HEK293 (cell line): ENCODE data around the gene SBF1.
A peak's percentile ranks its signal among the peaks of the same experiment; 100 is the strongest.

Experiments
- CTCF ChIA-PET: fragments of 350-600 bp; formaldehyde crosslinking; extraction: SDS; loops from one replicate; lab custom pipeline; 2021; ENCODE audit warnings: antibody characterized with exemption; lab: Yijun Ruan, JAX
- POLR2A ChIA-PET: fragments of 300-600 bp; formaldehyde crosslinking; extraction: SDS; loops from one replicate; lab custom pipeline; 2020; ENCODE audit warnings: antibody characterized with exemption, inconsistent platforms; lab: Yijun Ruan, JAX
- H3K27ac ChIP-seq: fragments of 200-500 bp; sonication (Bioruptor generic); 2 replicates; pipeline ENCODE4 v1.5.1; 2014; ENCODE audit warnings: low read depth, low read length, control low read depth, inconsistent platforms; ENCODE audit errors: extremely low read depth
- H3K36me3 ChIP-seq, 2 experiments: fragments of 200-500 bp in 1 of 2; sonication (Bioruptor generic) in 1 of 2; 1 replicate in 1 of 2; 2 replicates in 1 of 2; pipeline ENCODE4 v1.5.1; 2014 to 2017; ENCODE audit warnings: inconsistent platforms in 2 of 2, low read length in 2 of 2; ENCODE audit not compliant: control insufficient read depth in 2 of 2, insufficient read depth in 1 of 2
- H3K4me1 ChIP-seq: fragments of 200-500 bp; sonication (Bioruptor generic); 2 replicates; pipeline ENCODE4 v1.5.1; 2014; ENCODE audit warnings: mild to moderate bottlenecking, low read length, inconsistent platforms; ENCODE audit not compliant: control insufficient read depth, insufficient read depth
- H3K4me3 ChIP-seq: 2 replicates; pipeline ENCODE4 v1.5.1; 2011; ENCODE audit warnings: low read depth, mild to moderate bottlenecking, control low read depth, low read length, moderate library complexity
- H3K9me3 ChIP-seq: fragments of 200-500 bp; sonication (Bioruptor generic); 2 replicates; pipeline ENCODE4 v1.5.1; 2014; ENCODE audit warnings: low read depth, low read length, inconsistent platforms; ENCODE audit not compliant: control insufficient read depth, insufficient read depth
- GLI4 ChIP-seq: fragments of 450-650 bp; formaldehyde crosslinking; IDR thresholded peaks from 2 replicates; pipeline ENCODE4 v1.5.1; 2016; ENCODE audit warnings: missing biosample characterization, missing genetic modification characterization
- GLIS2 ChIP-seq: fragments of 450-650 bp; formaldehyde crosslinking; IDR thresholded peaks from 2 replicates; pipeline ENCODE4 v1.5.1; 2016; ENCODE audit warnings: missing biosample characterization, missing genetic modification characterization
- HOXA7 ChIP-seq: sonication (generic); formaldehyde crosslinking; IDR thresholded peaks from 2 replicates; pipeline ENCODE4 v1.8.1; 2022; ENCODE audit warnings: missing genetic modification reagents, borderline replicate concordance
- KLF1 ChIP-seq: fragments of 450-650 bp; formaldehyde crosslinking; IDR thresholded peaks from 2 replicates; pipeline ENCODE4 v1.5.1; 2016; ENCODE audit warnings: missing biosample characterization, missing genetic modification characterization
- KLF10 ChIP-seq: fragments of 450-650 bp; IDR thresholded peaks from 2 replicates; pipeline ENCODE4 v1.5.1; 2018; ENCODE audit warnings: missing biosample characterization, mild to moderate bottlenecking, missing genetic modification characterization
- KLF9 ChIP-seq: fragments of 450-650 bp; formaldehyde crosslinking; IDR thresholded peaks from 2 replicates; pipeline ENCODE4 v1.5.1; 2016; ENCODE audit warnings: missing biosample characterization, missing genetic modification characterization, low read depth
- MYNN ChIP-seq: fragments of 450-650 bp; formaldehyde crosslinking; IDR thresholded peaks from 2 replicates; pipeline ENCODE4 v1.5.1; 2016; ENCODE audit warnings: missing biosample characterization, missing genetic modification characterization, borderline replicate concordance
- RBAK ChIP-seq: fragments of 450-650 bp; formaldehyde crosslinking; IDR thresholded peaks from 2 replicates; pipeline ENCODE4 v1.5.1; 2016; ENCODE audit warnings: missing biosample characterization, missing genetic modification characterization
- SP2 ChIP-seq: fragments of 450-650 bp; formaldehyde crosslinking; IDR thresholded peaks from 2 replicates; pipeline ENCODE4 v1.5.1; 2016; ENCODE audit warnings: missing biosample characterization, missing genetic modification characterization
- SP3 ChIP-seq: fragments of 450-650 bp; formaldehyde crosslinking; IDR thresholded peaks from 2 replicates; pipeline ENCODE4 v1.5.1; 2016; ENCODE audit warnings: missing biosample characterization, missing genetic modification characterization
- ZBTB20 ChIP-seq: fragments of 450-650 bp; formaldehyde crosslinking; IDR thresholded peaks from 2 replicates; pipeline ENCODE4 v1.5.1; 2016; ENCODE audit warnings: missing biosample characterization, missing genetic modification characterization
- ZNF112 ChIP-seq: fragments of 450-650 bp; formaldehyde crosslinking; IDR thresholded peaks from 2 replicates; pipeline ENCODE4 v1.5.0; 2017; ENCODE audit warnings: missing biosample characterization, missing genetic modification characterization
- ZNF266 ChIP-seq: fragments of 450-650 bp; formaldehyde crosslinking; IDR thresholded peaks from 2 replicates; pipeline ENCODE4 v1.5.1; 2016; ENCODE audit warnings: missing biosample characterization, missing genetic modification characterization, low read depth
- ZNF335 ChIP-seq: fragments of 450-650 bp; formaldehyde crosslinking; conservative IDR thresholded peaks from 2 replicates; pipeline ENCODE4 v1.5.1; 2016; ENCODE audit warnings: missing biosample characterization, missing genetic modification characterization
- ZNF514 ChIP-seq: fragments of 450-650 bp; formaldehyde crosslinking; IDR thresholded peaks from 2 replicates; pipeline ENCODE4 v1.5.1; 2016; ENCODE audit warnings: missing biosample characterization, missing genetic modification characterization
- ZNF777 ChIP-seq: fragments of 450-650 bp; formaldehyde crosslinking; IDR thresholded peaks from 2 replicates; pipeline ENCODE4 v1.5.1; 2017; ENCODE audit warnings: missing biosample characterization, missing genetic modification characterization, borderline replicate concordance
- ZNF837 ChIP-seq: fragments of 450-650 bp; formaldehyde crosslinking; IDR thresholded peaks from 2 replicates; pipeline ENCODE4 v1.5.1; 2016; ENCODE audit warnings: missing biosample characterization, missing genetic modification characterization
- ZXDB ChIP-seq: fragments of 450-650 bp; formaldehyde crosslinking; IDR thresholded peaks from 2 replicates; pipeline ENCODE4 v1.5.1; 2016; ENCODE audit warnings: missing biosample characterization, missing genetic modification characterization
- TF ChIP-seq, protein P1 (sequence below): fragments of 450-650 bp; formaldehyde crosslinking; IDR thresholded peaks from 2 replicates; pipeline ENCODE4 v1.5.1; 2017; ENCODE audit warnings: missing biosample characterization, missing genetic modification characterization
- TF ChIP-seq, protein P2 (sequence below): fragments of 450-650 bp; formaldehyde crosslinking; IDR thresholded peaks from 2 replicates; pipeline ENCODE4 v1.5.1; 2016; ENCODE audit warnings: missing biosample characterization, missing genetic modification characterization
- TF ChIP-seq, protein P3 (sequence below): fragments of 450-650 bp; formaldehyde crosslinking; IDR thresholded peaks from 2 replicates; pipeline ENCODE4 v1.5.1; 2016; ENCODE audit warnings: missing biosample characterization, missing genetic modification characterization
- TF ChIP-seq, protein P4 (sequence below): fragments of 450-650 bp; formaldehyde crosslinking; IDR thresholded peaks from 2 replicates; pipeline ENCODE4 v1.5.1; 2016; ENCODE audit warnings: missing biosample characterization, missing genetic modification characterization

SBF1 gene, protein sequence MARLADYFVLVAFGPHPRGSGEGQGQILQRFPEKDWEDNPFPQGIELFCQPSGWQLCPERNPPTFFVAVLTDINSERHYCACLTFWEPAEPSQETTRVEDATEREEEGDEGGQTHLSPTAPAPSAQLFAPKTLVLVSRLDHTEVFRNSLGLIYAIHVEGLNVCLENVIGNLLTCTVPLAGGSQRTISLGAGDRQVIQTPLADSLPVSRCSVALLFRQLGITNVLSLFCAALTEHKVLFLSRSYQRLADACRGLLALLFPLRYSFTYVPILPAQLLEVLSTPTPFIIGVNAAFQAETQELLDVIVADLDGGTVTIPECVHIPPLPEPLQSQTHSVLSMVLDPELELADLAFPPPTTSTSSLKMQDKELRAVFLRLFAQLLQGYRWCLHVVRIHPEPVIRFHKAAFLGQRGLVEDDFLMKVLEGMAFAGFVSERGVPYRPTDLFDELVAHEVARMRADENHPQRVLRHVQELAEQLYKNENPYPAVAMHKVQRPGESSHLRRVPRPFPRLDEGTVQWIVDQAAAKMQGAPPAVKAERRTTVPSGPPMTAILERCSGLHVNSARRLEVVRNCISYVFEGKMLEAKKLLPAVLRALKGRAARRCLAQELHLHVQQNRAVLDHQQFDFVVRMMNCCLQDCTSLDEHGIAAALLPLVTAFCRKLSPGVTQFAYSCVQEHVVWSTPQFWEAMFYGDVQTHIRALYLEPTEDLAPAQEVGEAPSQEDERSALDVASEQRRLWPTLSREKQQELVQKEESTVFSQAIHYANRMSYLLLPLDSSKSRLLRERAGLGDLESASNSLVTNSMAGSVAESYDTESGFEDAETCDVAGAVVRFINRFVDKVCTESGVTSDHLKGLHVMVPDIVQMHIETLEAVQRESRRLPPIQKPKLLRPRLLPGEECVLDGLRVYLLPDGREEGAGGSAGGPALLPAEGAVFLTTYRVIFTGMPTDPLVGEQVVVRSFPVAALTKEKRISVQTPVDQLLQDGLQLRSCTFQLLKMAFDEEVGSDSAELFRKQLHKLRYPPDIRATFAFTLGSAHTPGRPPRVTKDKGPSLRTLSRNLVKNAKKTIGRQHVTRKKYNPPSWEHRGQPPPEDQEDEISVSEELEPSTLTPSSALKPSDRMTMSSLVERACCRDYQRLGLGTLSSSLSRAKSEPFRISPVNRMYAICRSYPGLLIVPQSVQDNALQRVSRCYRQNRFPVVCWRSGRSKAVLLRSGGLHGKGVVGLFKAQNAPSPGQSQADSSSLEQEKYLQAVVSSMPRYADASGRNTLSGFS (N-terminal part only)

DNA sequence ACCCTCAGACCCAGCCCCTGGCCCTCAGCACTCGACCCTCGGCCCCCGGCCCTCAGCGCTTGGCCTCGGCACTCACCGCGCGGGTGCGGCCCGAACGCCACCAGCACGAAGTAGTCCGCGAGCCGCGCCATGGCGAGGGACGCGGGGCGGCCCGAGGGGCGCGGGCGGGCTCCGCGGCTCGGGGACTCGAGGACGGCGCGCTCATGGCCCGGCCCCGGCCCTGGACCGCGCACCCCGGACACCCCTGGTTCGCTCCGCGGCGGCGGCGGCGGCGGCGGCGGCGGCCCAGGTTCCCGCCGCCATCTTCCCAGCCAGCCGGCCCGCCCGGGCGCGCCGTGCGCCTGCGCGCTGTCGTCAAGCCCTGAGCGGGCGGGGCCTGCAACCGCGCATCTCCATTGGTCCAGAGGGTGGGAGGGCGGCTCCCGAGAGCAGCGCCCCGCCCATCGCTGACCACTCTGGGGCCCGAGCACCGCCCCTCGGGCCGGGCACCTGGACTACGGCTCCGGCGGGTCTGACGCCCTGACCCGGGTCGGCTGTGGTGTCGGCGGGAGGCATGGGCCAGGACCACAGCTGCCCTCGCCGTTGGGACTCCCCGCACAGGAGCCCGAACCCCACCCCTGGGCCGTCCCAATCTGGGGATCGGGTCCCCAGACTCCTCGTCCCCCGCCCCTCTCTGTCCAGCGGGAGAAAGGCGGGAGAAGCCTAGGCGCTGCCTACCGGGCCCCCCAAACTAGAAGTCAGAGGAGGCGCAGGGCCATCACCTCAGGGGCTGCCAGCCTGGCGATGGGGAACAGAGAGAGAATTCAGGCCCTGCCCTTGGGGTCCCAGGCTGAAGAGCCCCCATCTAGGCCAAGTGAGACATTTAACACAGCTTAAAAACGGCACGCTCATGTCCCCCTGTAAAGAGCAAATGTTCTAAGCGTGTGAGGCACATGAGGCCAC lies at the start of gene SBF1:
Gene SBF1 (minus strand): TSS at position 326 of the 942 bp plus-strand sequence. CDS start 195 bp downstream, at position 131.
- CTCF ChIA-PET: interaction anchor here (1.0 kb wide), 1 partner anchor 21 kb away, joined by 5 read pairs; no protein-coding TSS in a partner anchor
- peak within 1 kb of the TSS; percentile 87 for H3K27ac ChIP-seq
- H3K9me3 ChIP-seq: no peaks in the 10 kb centered on the region
- H3K4me1 ChIP-seq: peaks cover 24% of the 10 kb centered on the region
- POLR2A ChIA-PET: interaction anchor here (0.5 to 1.2 kb wide), 5 partner anchors 17 to 51 kb away, joined by 3 read pairs; partner anchors contain the start of genes LMF2, NCAPH2 and SCO2
- H3K4me3 ChIP-seq: peak within 1 kb of the TSS; percentile 76
- H3K36me3 ChIP-seq: peaks cover 4 to 31% of the 10 kb centered on the region in 2 experiments; a peak in 2 of 3 replicates
- TF ChIP-seq SP2: peak; percentile 86
- TF ChIP-seq RBAK (tag by site-specific recombination): no peak
- TF ChIP-seq GLIS2 (tag by site-specific recombination): peak; percentile 72
- TF ChIP-seq HOXA7 (CRISPR knock-in tag): no peak
- TF ChIP-seq ZNF514 (tag by site-specific recombination): no peak
- TF ChIP-seq ZNF112 (tag by site-specific recombination): no peak
- TF ChIP-seq ZXDB (tag by site-specific recombination): peak; percentile 17; the same call in 1 of the 2 replicates
- peak; percentile 82 for TF ChIP-seq ZBTB20 (tag by site-specific recombination)
- TF ChIP-seq KLF1 (tag by site-specific recombination): 0 out of 2 replicates have a peak, but pooled peaks have one; percentile 58
- TF ChIP-seq, protein P1, sequence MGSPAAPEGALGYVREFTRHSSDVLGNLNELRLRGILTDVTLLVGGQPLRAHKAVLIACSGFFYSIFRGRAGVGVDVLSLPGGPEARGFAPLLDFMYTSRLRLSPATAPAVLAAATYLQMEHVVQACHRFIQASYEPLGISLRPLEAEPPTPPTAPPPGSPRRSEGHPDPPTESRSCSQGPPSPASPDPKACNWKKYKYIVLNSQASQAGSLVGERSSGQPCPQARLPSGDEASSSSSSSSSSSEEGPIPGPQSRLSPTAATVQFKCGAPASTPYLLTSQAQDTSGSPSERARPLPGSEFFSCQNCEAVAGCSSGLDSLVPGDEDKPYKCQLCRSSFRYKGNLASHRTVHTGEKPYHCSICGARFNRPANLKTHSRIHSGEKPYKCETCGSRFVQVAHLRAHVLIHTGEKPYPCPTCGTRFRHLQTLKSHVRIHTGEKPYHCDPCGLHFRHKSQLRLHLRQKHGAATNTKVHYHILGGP (tag by site-specific recombination): no peak
- TF ChIP-seq, protein P2, sequence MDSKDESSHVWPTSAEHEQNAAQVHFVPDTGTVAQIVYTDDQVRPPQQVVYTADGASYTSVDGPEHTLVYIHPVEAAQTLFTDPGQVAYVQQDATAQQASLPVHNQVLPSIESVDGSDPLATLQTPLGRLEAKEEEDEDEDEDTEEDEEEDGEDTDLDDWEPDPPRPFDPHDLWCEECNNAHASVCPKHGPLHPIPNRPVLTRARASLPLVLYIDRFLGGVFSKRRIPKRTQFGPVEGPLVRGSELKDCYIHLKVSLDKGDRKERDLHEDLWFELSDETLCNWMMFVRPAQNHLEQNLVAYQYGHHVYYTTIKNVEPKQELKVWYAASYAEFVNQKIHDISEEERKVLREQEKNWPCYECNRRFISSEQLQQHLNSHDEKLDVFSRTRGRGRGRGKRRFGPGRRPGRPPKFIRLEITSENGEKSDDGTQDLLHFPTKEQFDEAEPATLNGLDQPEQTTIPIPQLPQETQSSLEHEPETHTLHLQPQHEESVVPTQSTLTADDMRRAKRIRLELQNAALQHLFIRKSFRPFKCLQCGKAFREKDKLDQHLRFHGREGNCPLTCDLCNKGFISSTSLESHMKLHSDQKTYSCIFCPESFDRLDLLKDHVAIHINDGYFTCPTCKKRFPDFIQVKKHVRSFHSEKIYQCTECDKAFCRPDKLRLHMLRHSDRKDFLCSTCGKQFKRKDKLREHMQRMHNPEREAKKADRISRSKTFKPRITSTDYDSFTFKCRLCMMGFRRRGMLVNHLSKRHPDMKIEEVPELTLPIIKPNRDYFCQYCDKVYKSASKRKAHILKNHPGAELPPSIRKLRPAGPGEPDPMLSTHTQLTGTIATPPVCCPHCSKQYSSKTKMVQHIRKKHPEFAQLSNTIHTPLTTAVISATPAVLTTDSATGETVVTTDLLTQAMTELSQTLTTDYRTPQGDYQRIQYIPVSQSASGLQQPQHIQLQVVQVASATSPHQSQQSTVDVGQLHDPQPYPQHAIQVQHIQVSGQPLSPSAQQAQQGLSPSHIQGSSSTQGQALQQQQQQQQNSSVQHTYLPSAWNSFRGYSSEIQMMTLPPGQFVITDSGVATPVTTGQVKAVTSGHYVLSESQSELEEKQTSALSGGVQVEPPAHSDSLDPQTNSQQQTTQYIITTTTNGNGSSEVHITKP: no peak
- TF ChIP-seq ZNF837 (tag by site-specific recombination): no peak
- TF ChIP-seq MYNN (tag by site-specific recombination): no peak
- TF ChIP-seq, protein P3, sequence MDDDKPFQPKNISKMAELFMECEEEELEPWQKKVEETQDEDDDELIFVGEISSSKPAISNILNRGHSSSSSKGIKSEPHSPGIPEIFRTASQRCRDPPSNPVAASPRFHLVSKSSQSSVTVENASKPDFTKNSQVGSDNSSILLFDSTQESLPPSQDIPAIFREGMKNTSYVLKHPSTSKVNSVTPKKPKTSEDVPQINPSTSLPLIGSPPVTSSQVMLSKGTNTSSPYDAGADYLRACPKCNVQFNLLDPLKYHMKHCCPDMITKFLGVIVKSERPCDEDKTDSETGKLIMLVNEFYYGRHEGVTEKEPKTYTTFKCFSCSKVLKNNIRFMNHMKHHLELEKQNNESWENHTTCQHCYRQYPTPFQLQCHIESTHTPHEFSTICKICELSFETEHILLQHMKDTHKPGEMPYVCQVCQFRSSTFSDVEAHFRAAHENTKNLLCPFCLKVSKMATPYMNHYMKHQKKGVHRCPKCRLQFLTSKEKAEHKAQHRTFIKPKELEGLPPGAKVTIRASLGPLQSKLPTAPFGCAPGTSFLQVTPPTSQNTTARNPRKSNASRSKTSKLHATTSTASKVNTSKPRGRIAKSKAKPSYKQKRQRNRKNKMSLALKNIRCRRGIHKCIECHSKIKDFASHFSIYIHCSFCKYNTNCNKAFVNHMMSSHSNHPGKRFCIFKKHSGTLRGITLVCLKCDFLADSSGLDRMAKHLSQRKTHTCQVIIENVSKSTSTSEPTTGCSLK (tag by site-specific recombination): no peak
- TF ChIP-seq GLI4: no peak
- peak; percentile 76 for TF ChIP-seq ZNF335 (tag by site-specific recombination)
- peak; percentile 76 for TF ChIP-seq KLF9 (tag by site-specific recombination)
- TF ChIP-seq SP3 (tag by site-specific recombination): peak; percentile 77
- TF ChIP-seq KLF10 (tag by site-specific recombination): peak; percentile 36; the same call in 1 of the 2 replicates
- TF ChIP-seq ZNF266 (tag by site-specific recombination): no peak
- no peak for TF ChIP-seq ZNF777 (tag by site-specific recombination)
- TF ChIP-seq, protein P4, sequence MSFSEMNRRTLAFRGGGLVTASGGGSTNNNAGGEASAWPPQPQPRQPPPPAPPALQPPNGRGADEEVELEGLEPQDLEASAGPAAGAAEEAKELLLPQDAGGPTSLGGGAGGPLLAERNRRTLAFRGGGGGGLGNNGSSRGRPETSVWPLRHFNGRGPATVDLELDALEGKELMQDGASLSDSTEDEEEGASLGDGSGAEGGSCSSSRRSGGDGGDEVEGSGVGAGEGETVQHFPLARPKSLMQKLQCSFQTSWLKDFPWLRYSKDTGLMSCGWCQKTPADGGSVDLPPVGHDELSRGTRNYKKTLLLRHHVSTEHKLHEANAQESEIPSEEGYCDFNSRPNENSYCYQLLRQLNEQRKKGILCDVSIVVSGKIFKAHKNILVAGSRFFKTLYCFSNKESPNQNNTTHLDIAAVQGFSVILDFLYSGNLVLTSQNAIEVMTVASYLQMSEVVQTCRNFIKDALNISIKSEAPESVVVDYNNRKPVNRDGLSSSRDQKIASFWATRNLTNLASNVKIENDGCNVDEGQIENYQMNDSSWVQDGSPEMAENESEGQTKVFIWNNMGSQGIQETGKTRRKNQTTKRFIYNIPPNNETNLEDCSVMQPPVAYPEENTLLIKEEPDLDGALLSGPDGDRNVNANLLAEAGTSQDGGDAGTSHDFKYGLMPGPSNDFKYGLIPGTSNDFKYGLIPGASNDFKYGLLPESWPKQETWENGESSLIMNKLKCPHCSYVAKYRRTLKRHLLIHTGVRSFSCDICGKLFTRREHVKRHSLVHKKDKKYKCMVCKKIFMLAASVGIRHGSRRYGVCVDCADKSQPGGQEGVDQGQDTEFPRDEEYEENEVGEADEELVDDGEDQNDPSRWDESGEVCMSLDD (tag by site-specific recombination): peak; percentile 50; the same call in 1 of the 2 replicates
